Measurements from ENCODE around the gene HOXC9.

HOXC9 gene

GRCh38 chr12:54038871-54039414, 39.0 kb downstream of the HOXC9 start (continued):
- no peak for TF ChIP-seq ZNF785 (tag by site-specific recombination; IDR thresholded peaks at IDR 0.05)
- no peak for TF ChIP-seq ZNF155 (tag by site-specific recombination; IDR thresholded peaks at IDR 0.05)
- TF ChIP-seq YY2 (tag by site-specific recombination; IDR thresholded peaks at IDR 0.05): 0 out of 2 replicates have a peak, but pooled peaks have one; percentile 33
- TF ChIP-seq ZNF514 (tag by site-specific recombination; IDR thresholded peaks at IDR 0.05): no peak
- TF ChIP-seq ZSCAN4 (tag by site-specific recombination; IDR thresholded peaks at IDR 0.05): no peak
- no peak; the same call in 1 of the 2 replicates for TF ChIP-seq ZNF660 (tag by site-specific recombination; IDR thresholded peaks at IDR 0.05)
- no peak for TF ChIP-seq ZNF658 (tag by site-specific recombination; IDR thresholded peaks at IDR 0.05)
- peak; percentile 64 for TF ChIP-seq ZNF341 (tag by site-specific recombination; IDR thresholded peaks at IDR 0.05; ENCODE audit: low read depth)
- TF ChIP-seq ZFP37 (tag by site-specific recombination; IDR thresholded peaks at IDR 0.05): peak; percentile 67; the same call in 1 of the 2 replicates
- TF ChIP-seq ZNF777 (tag by site-specific recombination; IDR thresholded peaks at IDR 0.05; ENCODE audit: borderline replicate concordance): no peak
- TF ChIP-seq ZXDB (tag by site-specific recombination; IDR thresholded peaks at IDR 0.05): no peak
- no peak for TF ChIP-seq PBX3 (CRISPR knock-in tag; IDR thresholded peaks at IDR 0.05)
- TF ChIP-seq BCL6B (tag by site-specific recombination; IDR thresholded peaks at IDR 0.05): no peak
- TF ChIP-seq MEIS1 (CRISPR knock-in tag; IDR thresholded peaks at IDR 0.05; ENCODE audit: borderline replicate concordance): no peak
- TF ChIP-seq ZNF48 (tag by site-specific recombination; IDR thresholded peaks at IDR 0.05): no peak
- TF ChIP-seq REST (tag by site-specific recombination; IDR thresholded peaks at IDR 0.05): no peak

GRCh38 chr12:54039417-54040147, 39.6 kb downstream of the HOXC9 start:
- H3K27ac ChIP-seq (ENCODE audit: extremely low read depth, low read depth, low read length): peak overlapping the region; percentile 100
- peaks cover 3 to 12% of the 10 kb centered on the region in 2 experiments; a peak in 2 of 3 replicates for H3K36me3 ChIP-seq (ENCODE audit: control insufficient read depth in 2 of 2, insufficient read depth in 1 of 2, low read length in 2 of 2)
- ChIA-PET POLR2A (interaction anchor here (0.6 to 1.0 kb wide), 2 partner anchors 17 to 96 kb away, joined by 3 read pairs; no protein-coding TSS in a partner anchor), CTCF (interaction anchor here (0.8 to 2.1 kb wide), 5 partner anchors 17 to 152 kb away, joined by 3 to 6 read pairs (median 5); partner anchors contain the start of gene HOXC8)
- no peaks in the 10 kb centered on the region for H3K9me3 ChIP-seq (ENCODE audit: control insufficient read depth, insufficient read depth, low read depth, low read length)
- peaks cover 74% of the 10 kb centered on the region for H3K4me1 ChIP-seq (ENCODE audit: control insufficient read depth, insufficient read depth, low read length)
- no peak overlapping the region for H3K4me3 ChIP-seq (ENCODE audit: low read depth, low read length)
- TF ChIP-seq ZNF843 (tag by site-specific recombination; IDR thresholded peaks at IDR 0.05) (peak; percentile 25; the same call in 1 of the 2 replicates), ZEB2 (tag by site-specific recombination; IDR thresholded peaks at IDR 0.05) (peak; percentile 40; the same call in 1 of the 2 replicates), PRDM10 (tag by site-specific recombination; IDR thresholded peaks at IDR 0.05) (peak; percentile 72; the same call in 1 of the 2 replicates), REST (tag by site-specific recombination; IDR thresholded peaks at IDR 0.05) (no peak)

All from HEK293 (cell line).